ENCODE data around the gene NR2E3.

GRCh38 chr15:71807125-71807629, 3.2 kb upstream of the NR2E3 start:
- TF ChIP-seq CTCF (IDR thresholded peaks at IDR 0.05; ENCODE audit: low read depth, low read length): no peak
- no peak for TF ChIP-seq EZH2phosphoT487 (IDR thresholded peaks at IDR 0.05; ENCODE audit: low read depth)
